PFSK-1 (cell line): ENCODE measurements around the gene SCAF4. TPM values are rescaled to one million over a fixed set of nuclear protein-coding genes. Genes with fewer than 3 reads are reported as not detected.

Experiments used
- FOXP2 ChIP-seq: optimal IDR thresholded peaks from 2 replicates; pipeline ENCODE3; 2011; ENCODE audit warnings: borderline replicate concordance, control low read depth, inconsistent platforms; ENCODE audit not compliant: insufficient read depth; ENCODE audit errors: extremely low read length, extremely low read depth
- POLR2AphosphoS5 ChIP-seq: IDR thresholded peaks from 2 replicates; pipeline ENCODE4 v1.6.1; 2012; ENCODE audit warnings: low read depth, mild to moderate bottlenecking, control low read depth, low read length, moderate library complexity
- SIN3A ChIP-seq: IDR thresholded peaks from 2 replicates; pipeline ENCODE4 v1.6.1; 2012; ENCODE audit warnings: mild to moderate bottlenecking, low read length, moderate library complexity, borderline replicate concordance; ENCODE audit not compliant: insufficient read depth
- TAF1 ChIP-seq: IDR thresholded peaks from 2 replicates; pipeline ENCODE4 v1.6.1; 2012; ENCODE audit warnings: low read length, control low read depth, borderline replicate concordance; ENCODE audit not compliant: insufficient read depth
- polyA plus RNA-seq: library from polyadenylated mRNA; unstranded; fragments of >200 nt; gene quantifications from one replicate; pipeline ENCODE4 v1.2.1, GENCODE V29; 2012; ENCODE audit warnings: low read depth, missing spikeins; ENCODE audit not compliant: insufficient read length
- TF ChIP-seq, protein P1 (sequence below), 2 experiments: IDR thresholded peaks; 2 replicates each; pipeline versions ENCODE4 v1.6.1 to v1.8.0; 2011 to 2012; ENCODE audit warnings: low read depth in 2 of 2, low read length in 2 of 2, control low read depth in 1 of 2, inconsistent platforms in 1 of 2, mild to moderate bottlenecking in 1 of 2, moderate library complexity in 1 of 2; ENCODE audit not compliant: insufficient read depth in 1 of 2

Gene SCAF4, protein sequence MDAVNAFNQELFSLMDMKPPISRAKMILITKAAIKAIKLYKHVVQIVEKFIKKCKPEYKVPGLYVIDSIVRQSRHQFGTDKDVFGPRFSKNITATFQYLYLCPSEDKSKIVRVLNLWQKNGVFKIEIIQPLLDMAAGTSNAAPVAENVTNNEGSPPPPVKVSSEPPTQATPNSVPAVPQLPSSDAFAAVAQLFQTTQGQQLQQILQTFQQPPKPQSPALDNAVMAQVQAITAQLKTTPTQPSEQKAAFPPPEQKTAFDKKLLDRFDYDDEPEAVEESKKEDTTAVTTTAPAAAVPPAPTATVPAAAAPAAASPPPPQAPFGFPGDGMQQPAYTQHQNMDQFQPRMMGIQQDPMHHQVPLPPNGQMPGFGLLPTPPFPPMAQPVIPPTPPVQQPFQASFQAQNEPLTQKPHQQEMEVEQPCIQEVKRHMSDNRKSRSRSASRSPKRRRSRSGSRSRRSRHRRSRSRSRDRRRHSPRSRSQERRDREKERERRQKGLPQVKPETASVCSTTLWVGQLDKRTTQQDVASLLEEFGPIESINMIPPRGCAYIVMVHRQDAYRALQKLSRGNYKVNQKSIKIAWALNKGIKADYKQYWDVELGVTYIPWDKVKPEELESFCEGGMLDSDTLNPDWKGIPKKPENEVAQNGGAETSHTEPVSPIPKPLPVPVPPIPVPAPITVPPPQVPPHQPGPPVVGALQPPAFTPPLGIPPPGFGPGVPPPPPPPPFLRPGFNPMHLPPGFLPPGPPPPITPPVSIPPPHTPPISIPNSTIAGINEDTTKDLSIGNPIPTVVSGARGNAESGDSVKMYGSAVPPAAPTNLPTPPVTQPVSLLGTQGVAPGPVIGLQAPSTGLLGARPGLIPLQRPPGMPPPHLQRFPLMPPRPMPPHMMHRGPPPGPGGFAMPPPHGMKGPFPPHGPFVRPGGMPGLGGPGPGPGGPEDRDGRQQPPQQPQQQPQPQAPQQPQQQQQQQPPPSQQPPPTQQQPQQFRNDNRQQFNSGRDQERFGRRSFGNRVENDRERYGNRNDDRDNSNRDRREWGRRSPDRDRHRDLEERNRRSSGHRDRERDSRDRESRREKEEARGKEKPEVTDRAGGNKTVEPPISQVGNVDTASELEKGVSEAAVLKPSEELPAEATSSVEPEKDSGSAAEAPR
- polyA plus RNA-seq = 33.2 TPM

DNA sequence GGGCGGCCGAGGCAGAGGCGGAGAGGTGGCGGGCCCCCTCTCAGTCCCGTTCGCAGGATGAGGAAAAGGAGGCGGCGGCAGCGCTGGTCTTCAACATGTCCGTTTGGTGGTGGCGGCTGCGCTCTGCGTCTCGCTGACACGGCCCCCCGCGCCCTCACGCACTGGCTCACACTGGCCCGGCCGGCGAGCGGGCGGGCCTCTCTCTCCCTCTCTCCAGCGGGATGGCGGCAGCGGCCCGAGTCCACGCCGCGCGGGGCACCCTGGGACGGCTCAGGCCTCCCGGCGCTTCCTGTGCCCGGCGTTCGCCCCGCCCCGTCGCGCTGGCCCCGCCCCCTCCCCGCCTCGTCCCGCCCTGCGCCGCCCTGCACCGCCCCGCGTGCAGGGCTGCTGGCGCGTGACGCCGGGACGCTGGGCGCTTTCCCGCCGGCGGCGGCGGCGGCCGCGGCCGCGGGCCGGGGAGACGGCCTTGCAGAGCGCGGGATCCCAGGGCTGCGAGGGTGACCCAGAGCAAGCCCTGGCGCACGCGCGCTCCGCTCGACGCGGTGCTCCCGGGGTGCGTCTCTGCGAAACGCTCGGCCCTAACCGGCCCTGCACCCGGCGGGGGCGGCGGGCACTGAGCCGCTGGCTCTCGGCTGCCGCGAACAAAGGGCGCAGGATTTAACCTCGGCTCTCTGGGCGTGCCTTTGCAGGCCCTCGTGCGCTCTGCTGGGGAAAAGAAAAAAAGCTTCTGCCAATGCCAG is at the start of gene SCAF4:
SCAF4 (minus strand) TSS at position 262 of the 740 bp plus-strand sequence. CDS start 426 bp downstream, outside the sequence.
- TF ChIP-seq, protein P1, sequence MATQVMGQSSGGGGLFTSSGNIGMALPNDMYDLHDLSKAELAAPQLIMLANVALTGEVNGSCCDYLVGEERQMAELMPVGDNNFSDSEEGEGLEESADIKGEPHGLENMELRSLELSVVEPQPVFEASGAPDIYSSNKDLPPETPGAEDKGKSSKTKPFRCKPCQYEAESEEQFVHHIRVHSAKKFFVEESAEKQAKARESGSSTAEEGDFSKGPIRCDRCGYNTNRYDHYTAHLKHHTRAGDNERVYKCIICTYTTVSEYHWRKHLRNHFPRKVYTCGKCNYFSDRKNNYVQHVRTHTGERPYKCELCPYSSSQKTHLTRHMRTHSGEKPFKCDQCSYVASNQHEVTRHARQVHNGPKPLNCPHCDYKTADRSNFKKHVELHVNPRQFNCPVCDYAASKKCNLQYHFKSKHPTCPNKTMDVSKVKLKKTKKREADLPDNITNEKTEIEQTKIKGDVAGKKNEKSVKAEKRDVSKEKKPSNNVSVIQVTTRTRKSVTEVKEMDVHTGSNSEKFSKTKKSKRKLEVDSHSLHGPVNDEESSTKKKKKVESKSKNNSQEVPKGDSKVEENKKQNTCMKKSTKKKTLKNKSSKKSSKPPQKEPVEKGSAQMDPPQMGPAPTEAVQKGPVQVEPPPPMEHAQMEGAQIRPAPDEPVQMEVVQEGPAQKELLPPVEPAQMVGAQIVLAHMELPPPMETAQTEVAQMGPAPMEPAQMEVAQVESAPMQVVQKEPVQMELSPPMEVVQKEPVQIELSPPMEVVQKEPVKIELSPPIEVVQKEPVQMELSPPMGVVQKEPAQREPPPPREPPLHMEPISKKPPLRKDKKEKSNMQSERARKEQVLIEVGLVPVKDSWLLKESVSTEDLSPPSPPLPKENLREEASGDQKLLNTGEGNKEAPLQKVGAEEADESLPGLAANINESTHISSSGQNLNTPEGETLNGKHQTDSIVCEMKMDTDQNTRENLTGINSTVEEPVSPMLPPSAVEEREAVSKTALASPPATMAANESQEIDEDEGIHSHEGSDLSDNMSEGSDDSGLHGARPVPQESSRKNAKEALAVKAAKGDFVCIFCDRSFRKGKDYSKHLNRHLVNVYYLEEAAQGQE (IDR thresholded peaks at IDR 0.05; ENCODE audit: insufficient read depth in 1 of 2, low read depth in 2 of 2, low read length in 2 of 2) = no peak
- TF ChIP-seq POLR2AphosphoS5 = peak; percentile 83
- peak; percentile 16 for TF ChIP-seq FOXP2
- TF ChIP-seq SIN3A = no peak
- peak; percentile 53; the same call in 1 of the 2 replicates for TF ChIP-seq TAF1

DNA sequence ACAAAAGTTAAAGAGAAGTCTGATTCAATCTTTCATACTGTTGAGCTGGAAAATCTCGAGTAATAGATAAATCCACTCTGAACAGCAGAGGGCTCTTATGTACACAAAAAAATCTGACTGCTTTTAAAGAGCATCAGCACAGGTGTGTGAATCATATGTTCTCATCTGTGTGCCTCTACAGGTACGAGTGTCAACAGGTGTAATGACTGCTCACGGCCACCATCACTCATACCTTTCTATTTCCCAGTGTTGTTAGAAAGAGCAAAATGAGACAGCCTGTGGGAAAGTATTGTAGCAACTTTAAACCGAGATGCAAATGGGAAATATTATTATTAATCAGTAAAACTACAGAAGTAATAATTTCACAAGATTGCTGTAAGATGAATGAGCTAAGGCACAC is 49.0 kb upstream of the SCAF4 start:
- TF ChIP-seq FOXP2 (no peak), TAF1 (no peak), POLR2AphosphoS5 (no peak), SIN3A (no peak)
- TF ChIP-seq, protein P1 (IDR thresholded peaks at IDR 0.05; ENCODE audit: insufficient read depth in 1 of 2, low read depth in 2 of 2, low read length in 2 of 2) = no peak

DNA sequence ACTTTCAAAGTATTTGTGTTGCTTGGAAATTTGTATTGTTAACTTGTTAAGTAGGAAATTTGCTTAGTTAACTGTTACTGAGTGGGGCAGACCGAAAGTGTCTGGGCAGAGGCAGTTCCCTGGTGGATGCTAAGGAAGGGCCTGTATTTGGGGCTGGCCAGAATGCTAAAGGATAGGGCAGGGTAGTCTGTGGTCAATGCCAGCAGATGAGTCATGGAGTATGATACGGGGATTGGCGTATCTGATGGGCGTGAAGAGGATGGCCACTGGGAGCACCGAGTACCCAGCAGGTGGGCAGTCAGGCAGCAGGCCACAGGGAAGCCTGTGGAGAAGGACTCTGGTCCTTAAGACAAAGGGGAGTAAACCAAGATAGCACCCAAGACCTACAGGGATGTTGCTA is 46.6 kb upstream of the SCAF4 start:
- TF ChIP-seq POLR2AphosphoS5 = no peak
- TF ChIP-seq SIN3A = no peak
- TF ChIP-seq FOXP2 = no peak
- no peak for TF ChIP-seq TAF1
- TF ChIP-seq, protein P1 (IDR thresholded peaks at IDR 0.05; ENCODE audit: insufficient read depth in 1 of 2, low read depth in 2 of 2, low read length in 2 of 2) = no peak

DNA sequence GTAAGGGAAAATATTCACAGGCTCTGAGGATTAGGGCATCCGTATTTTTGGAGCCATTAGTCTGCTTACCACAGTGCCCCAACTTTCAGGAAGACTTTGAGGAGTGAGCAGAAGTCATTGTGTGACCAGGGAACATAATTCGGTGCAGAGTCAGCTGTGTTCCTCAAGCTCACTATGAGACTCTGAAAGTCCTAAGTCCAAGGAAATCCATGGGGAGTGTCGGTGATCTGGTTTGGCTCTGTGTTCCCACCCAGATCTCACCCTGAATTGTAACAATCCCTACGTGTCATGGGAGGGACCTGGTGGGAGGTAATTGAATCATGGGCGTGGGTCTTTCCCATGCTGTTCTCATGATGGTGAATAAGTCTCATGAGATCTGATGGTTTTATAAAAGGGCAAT is 45.9 kb upstream of the SCAF4 start:
- TF ChIP-seq FOXP2 (no peak), TAF1 (no peak), POLR2AphosphoS5 (no peak), SIN3A (no peak)
- TF ChIP-seq, protein P1 (IDR thresholded peaks at IDR 0.05; ENCODE audit: insufficient read depth in 1 of 2, low read depth in 2 of 2, low read length in 2 of 2) = no peak
